Thyroid gland (tissue), 4 donors: ENCODE measurements around the gene TMEM30B. TPM values are rescaled to one million over a fixed set of nuclear protein-coding genes. Genes with fewer than 3 reads are reported as not detected.
"Not testable (repeated sequence)": the region's sequence is repeated elsewhere in the genome, so short reads cannot be mapped to it uniquely, and the experiment has no call there.

ENCODE experiments used
- DNase-seq, 2 donors: peaks; one replicate each; pipeline ENCODE4 v3.0.0-alpha.2; 2019
- H3K27ac ChIP-seq, 3 donors: fragments of 200-600 bp; sonication (generic); 1 replicate in 2 of 3; 2 replicates in 1 of 3; pipeline ENCODE4 v1.5.1; 2016 to 2019; ENCODE audit warnings: mild to moderate bottlenecking in 1 of 3, moderate library complexity in 1 of 3
- H3K27me3 ChIP-seq: fragments of 200-600 bp; sonication (generic); one replicate; pipeline ENCODE4 v1.5.1; 2019
- H3K36me3 ChIP-seq, 2 donors: fragments of 200-600 bp; sonication (generic); one replicate each; pipeline ENCODE4 v1.5.1; 2016 to 2019
- H3K4me1 ChIP-seq, 2 donors: fragments of 200-600 bp; sonication (generic); one replicate each; pipeline ENCODE4 v1.5.1; 2017 to 2019
- H3K4me3 ChIP-seq, 3 donors: fragments of 200-600 bp; sonication (generic); replicated peaks in 1 of 3; 1 replicate in 2 of 3; 2 replicates in 1 of 3; pipeline ENCODE4 v1.5.1; 2016; ENCODE audit warnings: mild to moderate bottlenecking in 1 of 3
- H3K9me3 ChIP-seq: fragments of 200-600 bp; sonication (generic); one replicate; pipeline ENCODE4 v1.5.1; 2017
- CTCF ChIP-seq, 6 experiments: fragments of 200-600 bp in 3 of 6; fragments of 450-650 bp in 3 of 6; sonication (generic) in 3 of 6; IDR thresholded peaks; one replicate each; pipeline ENCODE4 v1.5.1; 2016 to 2019; ENCODE audit warnings: antibody characterized with exemption in 6 of 6, mild to moderate bottlenecking in 2 of 6, inconsistent platforms in 1 of 6, moderate library complexity in 1 of 6
- POLR2A ChIP-seq, 2 donors: fragments of 450-650 bp; IDR thresholded peaks; one replicate each; pipeline ENCODE4 v1.6.1; 2017; ENCODE audit warnings: antibody characterized with exemption in 2 of 2, mild to moderate bottlenecking in 2 of 2, moderate library complexity in 1 of 2
- whole genome bisulfite sequencing, 2 donors: methylation state at CpG; one replicate each; pipeline ENCODE4 v1.1.5; 2017; 5-methylcytosine and 5-hydroxymethylcytosine counted together
- intact Hi-C: fragments of 100-400 bp; cut with DNase I; formaldehyde crosslinking; loops from one replicate; pipeline ENCODE4 v1.15.1; 2023
- total RNA-seq, 4 donors: library from RNA; depleted of rRNA; stranded (reverse); fragments of >200 nt; gene quantifications; one replicate each; pipeline ENCODE4 v1.2.3, GENCODE V29; 2016

The TMEM30B gene
- total RNA-seq, 4 donors from 2014 or later, result 91.0 to 153 (median 124) TPM

- WGBS, 2 donors, result 2% methylated on average over 39 to 44 of the region's 63 CpGs
- DNase-seq, result peak; percentile 83 to 88
Measured at GRCh38 chr14:61322011-61322798, 41.1 kb upstream of the TMEM30B start.

GRCh38 chr14:61321385-61322010 is 40.4 kb upstream of the TMEM30B start, which contains the start of gene PRKCH:
Gene PRKCH (plus strand): TSS chr14:61321579. CDS start chr14:61322102, 523 bp downstream.
- Histone ChIP-seq H3K9me3 (no peaks in the 10 kb centered on the region), H3K36me3 (no peaks in the 10 kb centered on the region), H3K4me1 (peaks cover 11 to 33% of the 10 kb centered on the region in 2 donors), H3K27ac (peak within 1 kb of the TSS; percentile 84 to 87 (median 84)), H3K27me3 (no peaks in the 10 kb centered on the region), H3K4me3 (peak within 1 kb of the TSS; percentile 65 to 73 (median 70))
- WGBS, 2 donors, result 0 to 1% methylated on average over 26 to 29 of the region's 66 CpGs
- TF ChIP-seq POLR2A (IDR thresholded peaks at IDR 0.05) (peak; percentile 13 to 86), CTCF (IDR thresholded peaks at IDR 0.05) (no peak)
- DNase-seq, result peak; percentile 85 to 87
- intact Hi-C loops, result no loop called here

More at GRCh38 chr14:61322011-61322798, 41.1 kb upstream of the TMEM30B start:
- Histone ChIP-seq H3K36me3 (no peaks in the 10 kb centered on the region), H3K27ac (peak overlapping the region; percentile 75 to 87 (median 84)), H3K27me3 (no peaks in the 10 kb centered on the region), H3K4me1 (peaks cover 18 to 38% of the 10 kb centered on the region in 2 donors), H3K9me3 (no peaks in the 10 kb centered on the region), H3K4me3 (peak overlapping the region; percentile 65 to 73 (median 70))
- intact Hi-C loops, result no loop called here
- TF ChIP-seq CTCF (IDR thresholded peaks at IDR 0.05) (no peak), POLR2A (IDR thresholded peaks at IDR 0.05) (peak in 1 of 2 donors; percentile 67)

GRCh38 chr14:61320806-61321384 is 39.8 kb upstream of the TMEM30B start:
- H3K27ac ChIP-seq, result peak overlapping the region; percentile 84 to 87 (median 84)
- 35 to 36% methylated on average over 9 to 18 of the region's 29 CpGs for WGBS, 2 donors

GRCh38 chr14:61320170-61320569 is 39.0 kb upstream of the TMEM30B start:
- H3K36me3 ChIP-seq, H3K9me3 ChIP-seq, H3K27me3 ChIP-seq, intact Hi-C loops, H3K4me3 ChIP-seq: not testable (repeated sequence)
- 71 to 74% methylated on average over 16 of the region's 16 CpGs for WGBS, 2 donors
- DNase-seq, result peak; percentile 49 to 57
- peak in 1 of 2 donors; percentile 6 for TF ChIP-seq POLR2A (IDR thresholded peaks at IDR 0.05)
- peaks cover 11 to 33% of the 10 kb centered on the region in 2 donors for H3K4me1 ChIP-seq
- peak overlapping the region; percentile 84 to 87 (median 84) for H3K27ac ChIP-seq

More at GRCh38 chr14:61320806-61321384, 39.8 kb upstream of the TMEM30B start:
- H3K4me1 ChIP-seq, result peaks cover 11 to 33% of the 10 kb centered on the region in 2 donors
- H3K9me3 ChIP-seq, result no peaks in the 10 kb centered on the region
- intact Hi-C loops, result no loop called here
- H3K4me3 ChIP-seq, result peak overlapping the region; percentile 65 to 73 (median 70)
- H3K36me3 ChIP-seq, result no peaks in the 10 kb centered on the region
- no peaks in the 10 kb centered on the region for H3K27me3 ChIP-seq
- no peak for TF ChIP-seq CTCF (IDR thresholded peaks at IDR 0.05)
- no peak for TF ChIP-seq POLR2A (IDR thresholded peaks at IDR 0.05)
- peak; percentile 21 to 22 for DNase-seq

GRCh38 chr14:61319706-61320105 is 38.6 kb upstream of the TMEM30B start:
- peak; percentile 58 to 62 for DNase-seq
- no peaks in the 10 kb centered on the region for H3K9me3 ChIP-seq
- no peaks in the 10 kb centered on the region for H3K27me3 ChIP-seq
- intact Hi-C loops, result no loop called here
- 38 to 49% methylated on average over 6 of the region's 6 CpGs for whole genome bisulfite sequencing, 2 donors
- H3K4me3 ChIP-seq, result no peak overlapping the region
- peak overlapping the region; percentile 84 to 87 (median 84) for H3K27ac ChIP-seq
- peaks cover 11 to 33% of the 10 kb centered on the region in 2 donors for H3K4me1 ChIP-seq
- H3K36me3 ChIP-seq, result no peaks in the 10 kb centered on the region
- TF ChIP-seq CTCF (IDR thresholded peaks at IDR 0.05), result no peak
- peak in 1 of 2 donors; percentile 15 for TF ChIP-seq POLR2A (IDR thresholded peaks at IDR 0.05)
